ENCODE data around the gene INMT. TPM values are rescaled to one million over a fixed set of nuclear protein-coding genes. Genes with fewer than 3 reads are reported as not detected.

Gene INMT
- total and polyA plus RNA-seq, 2 donors (not counting 1 experiment from before 2014, with no cell fraction given): 0.15 TPM; not detected in 1

GRCh38 chr7:30703756-30704155 is 48.2 kb upstream of the INMT start:
- Histone ChIP-seq H3K4me1 (ENCODE audit: control insufficient read depth in 2 of 2, insufficient read depth in 2 of 2, low read length in 2 of 2) (no peaks in the 10 kb centered on the region), H3K9ac (ENCODE audit: low read length) (no peak overlapping the region), H3K36me3 (replicated peaks in 1 of 2; ENCODE audit: control extremely low read depth in 1 of 2, control insufficient read depth in 1 of 2, extremely low read depth in 1 of 2, insufficient read depth in 2 of 2, low read length in 1 of 2) (no peaks in the 10 kb centered on the region), H2AFZ (ENCODE audit: insufficient read depth, low read depth, low read length, poor library complexity, severe bottlenecking) (no peak overlapping the region), H3K9me3 (ENCODE audit: control extremely low read depth in 1 of 3, control insufficient read depth in 2 of 3, insufficient read depth in 1 of 3, low read length in 2 of 3) (peaks cover 0 to 4% (median 0%) of the 10 kb centered on the region in 3 donors), H3K79me2 (ENCODE audit: control insufficient read depth, insufficient read depth, low read length) (no peaks in the 10 kb centered on the region), H3K27ac (ENCODE audit: low read length in 2 of 2) (no peak overlapping the region), H4K20me1 (ENCODE audit: control insufficient read depth, insufficient read depth, low read length, poor library complexity, severe bottlenecking) (no peaks in the 10 kb centered on the region), H3K4me2 (replicated peaks; ENCODE audit: low read depth, low read length, poor library complexity, severe bottlenecking) (no peak overlapping the region), H3K27me3 (replicated peaks in 1 of 4; ENCODE audit: control extremely low read depth in 1 of 4, control insufficient read depth in 3 of 4, insufficient read depth in 4 of 4, low read length in 3 of 4) (peaks cover 0 to 2% (median 0%) of the 10 kb centered on the region in 4 experiments), H3K4me3 (ENCODE audit: control extremely low read depth in 1 of 5, extremely low read depth in 1 of 5, insufficient read depth in 1 of 5, low read depth in 2 of 5, low read length in 4 of 5) (no peak overlapping the region)
- Mint-ChIP-seq H3K27ac (no peak overlapping the region), H3K9me3 (ENCODE audit: insufficient read depth) (no peaks in the 10 kb centered on the region), H3K4me3 (no peak overlapping the region), H3K27me3 (peaks cover 12% of the 10 kb centered on the region), H3K4me1 (no peaks in the 10 kb centered on the region)
- WGBS (ENCODE audit: insufficient coverage): 82% methylated on average over 2 of the region's 4 CpGs
- no peak for ATAC-seq (ENCODE audit: low read depth)
- no peak for DNase-seq
- TF ChIP-seq CTCF (IDR thresholded peaks at IDR 0.05) (no peak), EZH2 (IDR thresholded peaks at IDR 0.05; ENCODE audit: borderline replicate concordance, insufficient read depth, low read depth, low read length, poor library complexity, severe bottlenecking) (no peak)
- intact Hi-C loops (cut with micrococcal nuclease): no loop called here
- ChIA-PET POLR2A (no interaction called here), CTCF (interaction anchor here (1.8 kb wide), 1 partner anchor 36 kb away, joined by 6 read pairs; no protein-coding TSS in a partner anchor)

GRCh38 chr7:30705008-30705407 is 46.9 kb upstream of the INMT start:
- Histone ChIP-seq H3K27ac (ENCODE audit: low read length in 2 of 2) (no peak overlapping the region), H3K4me2 (replicated peaks; ENCODE audit: low read depth, low read length, poor library complexity, severe bottlenecking) (no peak overlapping the region), H2AFZ (ENCODE audit: insufficient read depth, low read depth, low read length, poor library complexity, severe bottlenecking) (no peak overlapping the region), H3K9me3 (ENCODE audit: control extremely low read depth in 1 of 3, control insufficient read depth in 2 of 3, insufficient read depth in 1 of 3, low read length in 2 of 3) (peaks cover 0 to 4% (median 0%) of the 10 kb centered on the region in 3 donors), H3K4me1 (ENCODE audit: control insufficient read depth in 2 of 2, insufficient read depth in 2 of 2, low read length in 2 of 2) (no peaks in the 10 kb centered on the region), H3K36me3 (replicated peaks in 1 of 2; ENCODE audit: control extremely low read depth in 1 of 2, control insufficient read depth in 1 of 2, extremely low read depth in 1 of 2, insufficient read depth in 2 of 2, low read length in 1 of 2) (no peaks in the 10 kb centered on the region), H3K79me2 (ENCODE audit: control insufficient read depth, insufficient read depth, low read length) (no peaks in the 10 kb centered on the region), H3K4me3 (ENCODE audit: control extremely low read depth in 1 of 5, extremely low read depth in 1 of 5, insufficient read depth in 1 of 5, low read depth in 2 of 5, low read length in 4 of 5) (no peak overlapping the region), H3K27me3 (replicated peaks in 1 of 4; ENCODE audit: control extremely low read depth in 1 of 4, control insufficient read depth in 3 of 4, insufficient read depth in 4 of 4, low read length in 3 of 4) (peaks cover 0 to 2% (median 0%) of the 10 kb centered on the region in 4 experiments), H3K9ac (ENCODE audit: low read length) (no peak overlapping the region), H4K20me1 (ENCODE audit: control insufficient read depth, insufficient read depth, low read length, poor library complexity, severe bottlenecking) (no peaks in the 10 kb centered on the region)
- POLR2A ChIA-PET: no interaction called here
- Mint-ChIP-seq H3K9me3 (ENCODE audit: insufficient read depth) (no peaks in the 10 kb centered on the region), H3K27me3 (peaks cover 12% of the 10 kb centered on the region), H3K4me1 (no peaks in the 10 kb centered on the region), H3K4me3 (no peak overlapping the region), H3K27ac (no peak overlapping the region)
- CTCF ChIA-PET: interaction anchor here (1.8 kb wide), 1 partner anchor 35 kb away, joined by 6 read pairs; no protein-coding TSS in a partner anchor
- no peak for DNase-seq
- intact Hi-C loops (cut with micrococcal nuclease): no loop called here
- 93% methylated on average over 7 of the region's 8 CpGs for WGBS (ENCODE audit: insufficient coverage)
- no peak for TF ChIP-seq CTCF (IDR thresholded peaks at IDR 0.05)
- TF ChIP-seq EZH2 (IDR thresholded peaks at IDR 0.05; ENCODE audit: borderline replicate concordance, insufficient read depth, low read depth, low read length, poor library complexity, severe bottlenecking): no peak
- no peak for ATAC-seq (ENCODE audit: low read depth)
